Endothelial cell of umbilical vein (primary cell): Measurements from ENCODE around the gene TMEM119.

ENCODE experiments used
- CTCF ChIP-seq, 2 donors: IDR thresholded peaks; 1 replicate in 1 of 2; 2 replicates in 1 of 2; pipeline ENCODE4 v1.5.1; 2011; ENCODE audit warnings: low read length in 2 of 2, mild to moderate bottlenecking in 2 of 2, moderate library complexity in 2 of 2, control low read depth in 1 of 2, inconsistent platforms in 1 of 2, low read depth in 1 of 2; ENCODE audit not compliant: insufficient read depth in 1 of 2; ENCODE audit errors: extremely low read depth in 1 of 2
- EZH2 ChIP-seq: IDR thresholded peaks from 2 replicates; pipeline ENCODE4 v1.6.1; 2012; ENCODE audit warnings: borderline replicate concordance, low read depth, mild to moderate bottlenecking, moderate library complexity, low read length, inconsistent platforms; ENCODE audit not compliant: severe bottlenecking
- FOS ChIP-seq: IDR thresholded peaks from 2 replicates; pipeline ENCODE4 v1.6.1; 2011; ENCODE audit warnings: mild to moderate bottlenecking, low read length, moderate library complexity, borderline replicate concordance; ENCODE audit not compliant: insufficient read depth
- GATA2 ChIP-seq: IDR thresholded peaks from 2 replicates; pipeline ENCODE4 v1.7.0; 2011; ENCODE audit warnings: low read depth, mild to moderate bottlenecking, moderate library complexity, mixed read lengths, low read length; ENCODE audit not compliant: insufficient read length, insufficient read depth
- JUN ChIP-seq: IDR thresholded peaks from 2 replicates; pipeline ENCODE4 v1.6.1; 2011; ENCODE audit warnings: borderline replicate concordance, low read depth; ENCODE audit not compliant: insufficient read length, insufficient read depth
- MAX ChIP-seq: IDR thresholded peaks from 2 replicates; pipeline ENCODE4 v1.6.1; 2011; ENCODE audit not compliant: insufficient read depth, insufficient read length
- POLR2A ChIP-seq: IDR thresholded peaks from 2 replicates; pipeline ENCODE4 v1.6.1; 2012; ENCODE audit warnings: low read depth, mild to moderate bottlenecking, control low read depth, low read length
- POLR2AphosphoS5 ChIP-seq: IDR thresholded peaks from 2 replicates; pipeline ENCODE4 v1.6.1; 2012; ENCODE audit warnings: low read depth, mild to moderate bottlenecking, control low read depth, low read length, moderate library complexity; ENCODE audit not compliant: insufficient read depth

- no peak for TF ChIP-seq POLR2A
- TF ChIP-seq CTCF (IDR thresholded peaks at IDR 0.05; ENCODE audit: extremely low read depth in 1 of 2, insufficient read depth in 1 of 2, low read depth in 1 of 2, low read length in 2 of 2): no peak
- no peak for TF ChIP-seq MAX
- no peak for TF ChIP-seq FOS
- no peak for TF ChIP-seq EZH2
- no peak for TF ChIP-seq POLR2AphosphoS5
- no peak for TF ChIP-seq GATA2
- no peak for TF ChIP-seq JUN
These were observed 8.7 kb downstream of the TMEM119 start for GRCh38 chr12:108589028-108589839.
